Duodenal mucosa (tissue), 2 donors: Measurements from ENCODE around the gene TTC13.

ENCODE experiments used
- H3K27ac ChIP-seq: one replicate; pipeline ENCODE4 v1.7.0; 2013; ENCODE audit warnings: low read depth, low read length
- H3K27me3 ChIP-seq, 2 donors: one replicate each; pipeline ENCODE4 v1.7.0; 2013; ENCODE audit warnings: low read length in 2 of 2, control low read depth in 1 of 2; ENCODE audit not compliant: insufficient read depth in 2 of 2, control insufficient read depth in 1 of 2
- H3K36me3 ChIP-seq, 2 donors: one replicate each; pipeline ENCODE4 v1.7.0; 2013; ENCODE audit warnings: low read length in 2 of 2, control low read depth in 1 of 2; ENCODE audit not compliant: insufficient read depth in 2 of 2, control insufficient read depth in 1 of 2
- H3K4me1 ChIP-seq, 2 donors: one replicate each; pipeline ENCODE4 v1.7.0; 2013; ENCODE audit warnings: low read length in 2 of 2, control low read depth in 1 of 2; ENCODE audit not compliant: insufficient read depth in 2 of 2, control insufficient read depth in 1 of 2
- H3K4me3 ChIP-seq, 2 donors: one replicate each; pipeline ENCODE4 v1.7.0; 2013; ENCODE audit warnings: low read length in 2 of 2, low read depth in 1 of 2
- H3K9ac ChIP-seq, 2 donors: one replicate each; pipeline ENCODE4 v1.7.0; 2013; ENCODE audit warnings: low read length in 2 of 2, low read depth in 1 of 2
- H3K9me3 ChIP-seq, 2 donors: one replicate each; pipeline ENCODE4 v1.7.0; 2013; ENCODE audit warnings: low read length in 2 of 2, control low read depth in 1 of 2; ENCODE audit not compliant: control insufficient read depth in 1 of 2

The TTC13 gene

DNA sequence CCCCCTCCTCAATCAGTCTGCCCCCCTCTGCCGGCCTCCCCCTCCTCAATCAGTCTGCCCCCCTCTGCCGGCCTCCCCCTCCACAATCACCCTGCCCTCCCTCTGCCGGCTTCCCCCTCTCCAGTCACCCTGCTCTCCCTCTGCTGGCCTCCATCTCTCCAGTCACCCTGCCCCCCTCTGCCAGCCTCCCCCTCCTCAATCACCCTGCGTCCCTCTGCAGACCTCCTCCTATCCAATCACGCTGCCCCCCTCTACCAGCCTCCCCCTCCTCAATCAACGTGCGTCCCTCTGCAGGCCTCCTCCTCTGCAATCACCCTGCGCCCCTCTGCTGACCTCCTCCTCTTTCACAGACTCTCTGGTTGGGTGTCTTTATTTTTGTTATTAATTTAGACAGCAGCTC lies 98.9 kb downstream of the TTC13 start:
- H3K27ac ChIP-seq: no peak overlapping the region
- no peaks in the 10 kb centered on the region for H3K36me3 ChIP-seq
- H3K9ac ChIP-seq: no peak overlapping the region
- peaks cover 0 to 6% of the 10 kb centered on the region in 2 donors for H3K27me3 ChIP-seq
- no peak overlapping the region for H3K4me3 ChIP-seq
- no peaks in the 10 kb centered on the region for H3K4me1 ChIP-seq
- peaks cover 0 to 3% of the 10 kb centered on the region in 2 donors for H3K9me3 ChIP-seq

DNA sequence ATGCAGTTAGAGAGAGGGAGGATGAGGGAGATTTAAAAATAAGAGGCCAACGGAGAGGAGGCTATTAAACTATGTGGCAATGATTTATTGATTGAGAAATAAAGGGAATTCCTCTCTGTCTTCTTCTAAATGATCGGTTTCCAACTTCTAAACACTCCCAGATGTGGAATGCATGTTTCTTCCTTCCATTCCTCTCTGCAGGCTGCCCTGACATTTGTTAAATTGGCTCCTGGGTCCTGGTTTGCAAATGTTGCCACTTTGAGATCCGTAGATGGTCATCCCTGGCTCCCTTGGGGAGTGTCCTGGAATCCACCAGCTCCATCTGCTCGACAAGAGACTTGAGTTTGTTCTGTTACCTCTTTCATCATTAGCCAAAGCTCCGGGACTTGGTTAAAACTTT lies 100.1 kb downstream of the TTC13 start:
- no peaks in the 10 kb centered on the region for H3K36me3 ChIP-seq
- peaks cover 0 to 6% of the 10 kb centered on the region in 2 donors for H3K27me3 ChIP-seq
- no peak overlapping the region for H3K9ac ChIP-seq
- no peaks in the 10 kb centered on the region for H3K9me3 ChIP-seq
- no peaks in the 10 kb centered on the region for H3K4me1 ChIP-seq
- H3K4me3 ChIP-seq: no peak overlapping the region
- no peak overlapping the region for H3K27ac ChIP-seq

DNA sequence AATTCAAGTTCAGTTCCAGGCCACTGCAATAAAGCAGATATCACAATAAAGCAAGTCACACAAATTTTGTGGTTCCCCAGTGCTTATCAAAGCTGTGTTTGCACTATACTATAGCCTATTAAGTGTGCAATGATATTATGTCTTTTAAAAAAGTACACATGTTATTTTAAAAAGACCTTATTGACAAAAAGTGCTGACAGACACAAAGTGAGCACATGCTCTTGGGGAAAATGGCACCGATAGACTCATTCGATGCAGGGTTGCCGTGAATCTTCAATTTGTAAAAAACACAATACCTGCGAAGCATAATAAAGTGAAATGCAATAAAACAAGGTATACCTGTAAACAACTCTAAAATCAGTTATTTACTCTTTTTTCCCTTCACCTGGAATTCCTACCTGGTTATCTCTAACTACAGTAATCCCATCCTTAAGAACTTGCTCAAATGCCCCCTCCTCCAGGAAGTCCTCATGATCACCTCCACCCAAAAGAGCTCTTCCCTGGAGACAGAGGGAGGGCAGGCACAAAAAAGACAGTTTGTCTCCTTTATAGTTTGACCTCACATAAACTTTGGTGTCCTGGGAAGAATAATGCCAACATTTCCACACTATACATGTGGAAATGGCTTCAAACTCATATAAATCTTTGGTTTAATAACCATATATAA lies 100.6 kb downstream of the TTC13 start:
- H3K27me3 ChIP-seq: peaks cover 0 to 6% of the 10 kb centered on the region in 2 donors
- no peak overlapping the region for H3K4me3 ChIP-seq
- H3K36me3 ChIP-seq: no peaks in the 10 kb centered on the region
- H3K27ac ChIP-seq: no peak overlapping the region
- H3K4me1 ChIP-seq: no peaks in the 10 kb centered on the region
- H3K9me3 ChIP-seq: no peaks in the 10 kb centered on the region
- H3K9ac ChIP-seq: no peak overlapping the region

DNA sequence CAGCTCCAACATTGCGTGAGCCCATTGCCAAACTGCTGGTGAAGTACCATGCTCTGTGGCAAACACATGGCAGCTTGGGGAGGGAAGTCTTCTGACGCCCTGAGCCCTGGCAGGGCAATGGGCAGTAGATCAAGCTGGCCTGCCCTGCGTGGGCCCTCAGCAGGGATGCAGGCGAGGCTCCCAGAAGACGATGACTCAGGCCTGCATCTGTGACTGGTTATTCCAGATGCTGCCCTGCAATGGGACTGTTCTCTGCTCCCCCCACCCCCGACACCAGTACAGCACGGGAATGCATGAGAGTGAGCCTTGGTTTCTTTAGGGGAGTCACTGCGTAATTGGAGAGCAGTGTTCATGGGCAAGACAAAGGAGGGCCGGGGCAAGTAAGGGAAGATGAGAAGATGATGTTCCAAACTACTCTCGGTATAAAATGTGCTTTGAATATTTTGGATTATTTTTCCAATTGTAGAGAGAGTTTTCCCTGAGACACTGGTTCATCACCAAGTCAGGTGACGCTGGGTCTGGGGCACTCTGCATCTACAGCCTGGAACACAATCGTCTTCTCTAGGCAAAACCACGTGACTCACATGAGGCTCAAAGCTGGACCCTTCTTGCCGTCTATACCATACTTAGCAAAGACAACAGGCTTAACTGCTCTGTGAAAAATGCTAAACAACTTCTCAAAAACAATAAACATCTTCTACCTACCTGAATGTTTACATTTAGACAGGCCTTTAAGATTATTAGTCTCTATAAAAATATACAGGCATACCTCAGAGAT lies 101.3 kb downstream of the TTC13 start:
- H3K9me3 ChIP-seq: no peaks in the 10 kb centered on the region
- no peak overlapping the region for H3K4me3 ChIP-seq
- no peaks in the 10 kb centered on the region for H3K4me1 ChIP-seq
- peaks cover 0 to 6% of the 10 kb centered on the region in 2 donors for H3K27me3 ChIP-seq
- H3K27ac ChIP-seq: no peak overlapping the region
- no peaks in the 10 kb centered on the region for H3K36me3 ChIP-seq
- no peak overlapping the region for H3K9ac ChIP-seq

DNA sequence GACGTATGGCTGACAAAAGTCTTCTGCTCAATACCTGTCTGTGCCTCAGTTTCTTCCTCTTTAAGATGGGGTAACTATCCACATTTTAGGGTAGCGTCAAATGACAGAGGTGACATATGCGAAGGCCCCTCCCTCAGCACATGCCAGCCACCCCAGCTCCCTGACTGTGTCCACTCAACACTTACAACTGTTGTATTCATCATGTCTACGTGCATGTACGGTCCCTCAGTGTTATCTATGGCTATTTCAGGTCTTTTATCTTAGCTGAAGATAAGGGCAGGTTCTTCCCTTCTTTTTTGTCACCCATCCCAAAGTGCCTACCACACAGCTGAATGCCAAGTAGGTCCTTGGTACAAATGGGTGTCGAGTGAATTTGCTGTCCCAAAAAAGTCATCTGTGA lies 102.0 kb downstream of the TTC13 start:
- Histone ChIP-seq H3K4me1 (no peaks in the 10 kb centered on the region), H3K36me3 (no peaks in the 10 kb centered on the region), H3K4me3 (no peak overlapping the region), H3K27ac (no peak overlapping the region), H3K9me3 (no peaks in the 10 kb centered on the region), H3K27me3 (peaks cover 0 to 6% of the 10 kb centered on the region in 2 donors), H3K9ac (no peak overlapping the region)

DNA sequence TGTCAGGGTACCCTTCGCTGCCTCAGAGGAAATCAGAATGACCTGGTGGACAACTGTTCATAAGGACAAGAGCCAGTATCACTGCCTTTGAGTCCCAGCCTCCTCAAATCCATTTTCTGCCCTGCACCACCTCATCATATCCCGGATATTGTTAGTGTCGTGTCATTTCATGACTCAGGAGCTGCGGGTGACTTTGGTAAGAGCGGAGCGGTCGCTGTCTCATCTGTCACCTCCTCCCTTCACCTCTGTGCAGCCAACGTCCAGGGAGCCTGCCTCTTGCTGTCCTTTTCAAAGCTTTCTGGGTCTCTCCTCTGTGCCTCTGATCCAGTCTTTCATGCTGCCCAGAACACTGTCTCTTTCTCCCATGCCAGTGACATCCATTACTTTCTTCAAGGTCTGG lies 103.3 kb downstream of the TTC13 start:
- H3K9me3 ChIP-seq: no peaks in the 10 kb centered on the region
- H3K4me3 ChIP-seq: no peak overlapping the region
- no peak overlapping the region for H3K27ac ChIP-seq
- no peak overlapping the region for H3K9ac ChIP-seq
- peaks cover 0 to under 1% of the 10 kb centered on the region in 2 donors for H3K4me1 ChIP-seq
- H3K27me3 ChIP-seq: peaks cover 0 to 4% of the 10 kb centered on the region in 2 donors
- H3K36me3 ChIP-seq: no peaks in the 10 kb centered on the region

DNA sequence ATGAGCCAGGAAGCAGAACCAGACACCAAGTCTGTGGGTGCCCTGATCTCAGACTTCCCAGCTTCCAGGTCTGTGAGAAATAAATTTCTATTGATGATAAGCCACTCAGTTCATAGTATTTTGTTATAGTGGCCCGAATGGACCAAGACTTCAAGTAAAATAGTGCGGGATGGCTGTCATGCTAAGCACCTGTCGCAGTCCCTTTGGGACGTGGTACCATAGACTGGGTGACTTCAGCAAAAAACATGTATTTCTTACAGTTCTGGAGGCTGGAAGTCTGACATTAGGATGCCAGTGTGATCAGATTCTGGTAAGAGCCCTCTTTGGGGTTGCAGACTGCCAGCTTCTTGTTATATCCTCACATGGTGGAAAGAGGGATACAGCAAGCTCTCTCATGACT lies 107.7 kb downstream of the TTC13 start:
- H3K4me3 ChIP-seq: no peak overlapping the region
- H3K9ac ChIP-seq: no peak overlapping the region
- H3K27me3 ChIP-seq: no peaks in the 10 kb centered on the region
- no peaks in the 10 kb centered on the region for H3K9me3 ChIP-seq
- H3K36me3 ChIP-seq: no peaks in the 10 kb centered on the region
- no peak overlapping the region for H3K27ac ChIP-seq
- peaks cover 14 to 27% of the 10 kb centered on the region in 2 donors for H3K4me1 ChIP-seq

DNA sequence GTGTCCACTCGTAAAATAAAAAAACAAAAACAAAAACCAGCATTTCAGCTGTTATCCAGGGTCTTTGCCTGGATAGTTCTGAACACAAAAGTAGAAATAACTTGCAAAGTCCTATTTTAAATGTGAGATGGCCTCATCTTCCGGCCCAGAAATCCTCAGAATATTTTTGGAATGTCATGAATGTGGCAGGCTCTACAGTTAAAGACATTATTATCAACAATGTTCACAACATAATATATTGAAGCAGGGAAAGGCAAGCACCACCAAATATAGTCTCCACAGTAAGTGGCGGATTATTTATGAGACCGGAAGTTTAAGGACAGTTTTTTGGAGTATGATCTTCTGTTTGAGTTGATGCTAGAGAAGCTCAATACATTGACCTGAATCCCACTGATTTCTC lies 109.2 kb downstream of the TTC13 start:
- no peaks in the 10 kb centered on the region for H3K9me3 ChIP-seq
- H3K36me3 ChIP-seq: no peaks in the 10 kb centered on the region
- no peaks in the 10 kb centered on the region for H3K27me3 ChIP-seq
- H3K9ac ChIP-seq: no peak overlapping the region
- no peak overlapping the region for H3K4me3 ChIP-seq
- no peak overlapping the region for H3K27ac ChIP-seq
- peaks cover 15 to 28% of the 10 kb centered on the region in 2 donors for H3K4me1 ChIP-seq

DNA sequence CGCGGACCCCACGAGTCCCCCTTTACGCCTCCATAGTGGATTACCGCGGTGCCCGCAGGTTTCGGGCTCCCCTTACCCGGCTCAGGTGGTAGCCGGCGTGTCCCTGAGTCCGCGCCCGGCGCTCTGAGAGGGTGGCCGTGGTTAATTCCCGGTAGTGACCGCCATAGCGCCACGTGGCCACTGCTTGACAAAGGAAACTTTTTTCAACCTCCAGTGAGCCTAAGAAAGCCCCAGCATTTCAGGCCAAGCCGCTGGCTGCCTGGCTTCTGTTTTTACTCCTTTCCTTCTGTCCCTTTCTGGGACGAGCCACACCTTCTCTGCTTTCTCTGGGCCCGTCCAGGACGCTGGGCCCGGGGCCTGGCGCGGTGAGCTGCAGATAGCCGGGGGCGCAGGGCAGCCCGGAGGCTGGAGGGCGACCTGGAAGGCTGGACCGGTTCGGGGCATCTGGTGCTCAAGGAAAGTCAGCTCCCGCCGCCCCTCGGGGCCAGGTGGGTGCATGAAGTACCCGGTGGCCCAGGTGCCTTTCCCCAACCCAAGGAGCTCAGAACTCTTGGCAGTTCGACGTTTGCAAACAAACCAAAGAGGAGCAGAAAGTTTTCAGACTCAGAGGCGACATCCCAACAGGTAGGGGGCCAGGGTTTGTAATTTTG lies 109.8 kb downstream of the TTC13 start:
- Histone ChIP-seq H3K4me1 (peaks cover 19 to 31% of the 10 kb centered on the region in 2 donors), H3K27ac (peak overlapping the region; percentile 37), H3K27me3 (no peaks in the 10 kb centered on the region), H3K4me3 (peak overlapping the region; percentile 66 to 72), H3K9me3 (no peaks in the 10 kb centered on the region), H3K9ac (peak overlapping the region; percentile 43 to 56), H3K36me3 (no peaks in the 10 kb centered on the region)
